Fibroblast of mammary gland (primary cell): ENCODE data around the gene PAFAH2.
A peak's percentile ranks its signal among the peaks of the same experiment; 100 is the strongest.

Experiments used
- DNase-seq: peaks from one replicate; pipeline ENCODE4 v3.0.0-alpha.2; 2010; ENCODE audit warnings: low read depth
- H3K4me3 ChIP-seq: 2 replicates; pipeline ENCODE4 v1.5.1; 2011; ENCODE audit warnings: low read depth, mild to moderate bottlenecking, low read length, moderate library complexity; ENCODE audit not compliant: control insufficient read depth
- TF ChIP-seq, protein P1 (sequence below): conservative IDR thresholded peaks from 2 replicates; pipeline ENCODE4 v1.5.1; 2011; ENCODE audit warnings: low read depth, low read length, inconsistent platforms; ENCODE audit not compliant: control insufficient read depth, insufficient read depth

The PAFAH2 gene

DNA sequence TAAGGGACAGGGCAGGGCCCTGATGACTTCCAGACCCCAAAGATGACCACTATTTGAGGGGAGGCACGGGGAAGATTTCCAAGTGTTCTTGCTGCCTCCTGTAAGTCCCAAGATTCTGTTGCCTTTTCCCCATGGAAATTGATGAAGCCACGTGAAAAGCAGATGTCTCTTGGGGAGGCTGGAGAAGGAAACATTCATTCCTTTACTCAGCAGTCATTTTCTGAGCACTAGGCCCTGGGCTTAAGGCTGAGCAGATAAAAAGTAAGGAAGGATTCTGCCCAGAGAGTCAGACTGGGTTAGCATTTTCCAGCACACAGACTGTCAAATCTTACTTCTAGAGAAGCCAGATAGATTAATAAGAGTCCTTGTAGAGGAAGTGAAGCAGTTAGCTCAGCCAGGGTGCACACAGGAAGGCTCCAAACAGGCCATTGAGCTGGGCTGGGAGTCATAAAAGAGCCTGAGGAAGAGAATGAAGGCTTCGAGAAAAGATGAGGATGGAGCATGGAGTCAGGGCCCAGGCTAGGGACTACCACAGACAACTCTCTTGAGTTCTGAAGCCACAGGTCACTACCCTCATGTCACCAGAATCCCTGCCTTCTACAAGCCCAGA, 33.9 kb upstream of the PAFAH2 start:
- TF ChIP-seq, protein P1, sequence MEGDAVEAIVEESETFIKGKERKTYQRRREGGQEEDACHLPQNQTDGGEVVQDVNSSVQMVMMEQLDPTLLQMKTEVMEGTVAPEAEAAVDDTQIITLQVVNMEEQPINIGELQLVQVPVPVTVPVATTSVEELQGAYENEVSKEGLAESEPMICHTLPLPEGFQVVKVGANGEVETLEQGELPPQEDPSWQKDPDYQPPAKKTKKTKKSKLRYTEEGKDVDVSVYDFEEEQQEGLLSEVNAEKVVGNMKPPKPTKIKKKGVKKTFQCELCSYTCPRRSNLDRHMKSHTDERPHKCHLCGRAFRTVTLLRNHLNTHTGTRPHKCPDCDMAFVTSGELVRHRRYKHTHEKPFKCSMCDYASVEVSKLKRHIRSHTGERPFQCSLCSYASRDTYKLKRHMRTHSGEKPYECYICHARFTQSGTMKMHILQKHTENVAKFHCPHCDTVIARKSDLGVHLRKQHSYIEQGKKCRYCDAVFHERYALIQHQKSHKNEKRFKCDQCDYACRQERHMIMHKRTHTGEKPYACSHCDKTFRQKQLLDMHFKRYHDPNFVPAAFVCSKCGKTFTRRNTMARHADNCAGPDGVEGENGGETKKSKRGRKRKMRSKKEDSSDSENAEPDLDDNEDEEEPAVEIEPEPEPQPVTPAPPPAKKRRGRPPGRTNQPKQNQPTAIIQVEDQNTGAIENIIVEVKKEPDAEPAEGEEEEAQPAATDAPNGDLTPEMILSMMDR, result no peak
- H3K4me3 ChIP-seq, result no peak overlapping the region
- DNase-seq, result peak; percentile 59

DNA sequence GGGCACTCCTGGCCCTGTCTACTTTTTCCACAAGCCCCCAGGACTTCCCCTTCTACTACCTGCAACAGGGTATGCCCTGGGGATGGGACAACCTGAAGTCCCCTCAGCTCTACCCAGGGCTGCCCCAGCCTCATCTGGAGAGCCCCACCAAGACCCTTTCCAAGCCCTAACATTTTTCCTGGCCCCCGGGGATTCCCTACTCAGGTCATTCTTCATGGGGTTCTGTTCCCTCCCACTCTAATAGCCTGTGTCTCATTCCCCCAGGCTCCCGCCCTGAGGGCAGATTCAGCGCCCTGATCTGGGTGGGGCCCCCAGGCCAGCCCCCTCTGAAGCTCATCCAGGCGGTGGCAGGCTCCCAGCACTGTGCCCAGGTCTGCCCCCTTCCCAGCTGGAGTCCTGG, 33.3 kb upstream of the PAFAH2 start:
- no peak for DNase-seq
- TF ChIP-seq, protein P1, result no peak
- H3K4me3 ChIP-seq, result no peak overlapping the region

DNA sequence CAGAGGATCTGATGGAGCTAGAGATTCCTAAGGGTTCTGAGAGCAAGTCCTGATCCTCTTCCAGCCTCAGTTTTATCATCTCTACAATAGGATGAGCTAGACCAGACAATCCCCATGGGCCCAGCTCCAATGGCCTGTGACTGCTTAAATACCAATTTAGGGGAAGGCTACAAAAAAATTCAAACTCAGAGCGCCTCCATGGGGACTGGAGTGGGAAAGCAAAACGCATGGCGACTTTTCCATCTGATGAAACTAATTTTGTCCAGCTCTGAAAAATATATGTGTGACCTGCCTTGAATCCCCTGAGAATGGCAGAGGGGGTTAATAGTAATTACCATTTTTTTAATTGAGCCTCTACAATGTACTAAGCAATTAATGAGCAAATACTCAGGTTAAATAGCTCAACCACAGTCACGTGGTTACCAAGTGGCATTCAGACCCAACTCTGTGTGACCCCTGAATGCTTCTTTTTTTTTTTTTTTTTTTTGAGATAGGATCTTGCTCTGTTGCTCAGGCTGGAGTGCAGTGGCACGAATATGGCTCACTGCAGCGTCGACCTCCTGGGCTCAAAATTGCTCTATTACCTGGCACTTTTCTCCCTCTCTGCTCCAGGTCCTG, 32.1 kb upstream of the PAFAH2 start:
- TF ChIP-seq, protein P1, result no peak
- no peak overlapping the region for H3K4me3 ChIP-seq
- DNase-seq, result no peak

DNA sequence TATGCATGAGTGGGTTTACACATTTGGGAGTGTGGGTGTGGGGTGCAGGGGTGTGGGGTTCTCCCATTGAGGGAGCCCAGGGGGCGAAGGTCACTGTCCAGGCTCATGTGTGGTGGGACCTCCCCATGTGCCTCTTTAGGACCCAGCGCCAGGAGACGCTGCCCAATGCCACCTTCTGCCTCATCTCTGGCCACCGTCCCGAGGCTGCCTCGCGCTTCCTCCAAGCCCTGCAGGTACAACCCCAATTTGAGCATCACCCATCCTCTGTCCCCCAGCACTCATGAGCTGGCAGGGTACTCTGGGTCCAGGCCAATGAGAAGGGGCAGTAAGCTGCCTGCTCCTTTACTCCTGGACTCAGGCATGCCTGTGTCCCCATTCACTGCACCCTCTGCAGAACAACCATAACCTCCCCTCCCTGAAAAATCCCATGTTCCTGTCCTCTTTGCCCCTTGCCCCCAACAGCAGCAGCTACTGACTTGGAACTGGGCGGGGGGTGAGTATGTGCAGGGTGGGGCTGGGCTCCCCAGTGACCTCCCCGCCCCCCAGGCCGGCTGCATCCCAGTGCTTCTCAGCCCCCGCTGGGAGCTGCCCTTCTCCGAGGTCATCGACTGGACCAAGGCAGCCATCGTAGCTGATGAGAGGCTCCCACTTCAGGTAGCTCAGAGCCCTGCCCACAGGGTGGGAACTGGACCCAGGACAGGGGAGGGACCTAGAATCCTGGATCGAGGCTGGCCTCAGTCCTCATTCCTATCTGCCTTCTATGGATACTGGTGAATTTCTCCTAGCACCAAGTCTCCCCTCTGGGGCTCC, 31.4 kb upstream of the PAFAH2 start:
- DNase-seq, result no peak
- TF ChIP-seq, protein P1, result no peak
- no peak overlapping the region for H3K4me3 ChIP-seq

DNA sequence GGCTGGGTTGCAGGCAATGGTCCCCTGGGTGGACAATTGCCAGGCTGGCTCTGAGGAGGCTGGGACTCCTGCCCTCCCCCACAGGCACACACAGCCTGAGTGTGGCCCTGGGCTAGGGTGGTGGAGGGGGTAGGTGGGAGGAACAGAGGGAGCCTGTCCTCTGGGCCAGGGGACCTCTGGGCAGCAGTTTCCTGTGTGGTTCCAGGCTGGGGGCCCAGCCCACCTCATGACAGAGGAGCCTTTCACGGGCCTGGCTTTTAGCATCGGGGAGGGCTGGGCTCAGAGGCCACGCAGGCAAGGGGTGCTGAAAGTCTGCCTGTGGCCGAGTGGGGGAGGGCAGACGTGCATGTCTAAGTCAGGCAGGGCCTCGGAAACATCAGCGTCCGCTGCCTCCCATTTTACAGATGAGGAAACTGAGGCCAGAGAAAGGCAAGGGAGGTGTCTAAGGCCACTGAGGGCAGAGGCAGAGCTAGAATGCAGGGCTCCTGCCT, 30.7 kb upstream of the PAFAH2 start:
- TF ChIP-seq, protein P1, result no peak
- no peak overlapping the region for H3K4me3 ChIP-seq

DNA sequence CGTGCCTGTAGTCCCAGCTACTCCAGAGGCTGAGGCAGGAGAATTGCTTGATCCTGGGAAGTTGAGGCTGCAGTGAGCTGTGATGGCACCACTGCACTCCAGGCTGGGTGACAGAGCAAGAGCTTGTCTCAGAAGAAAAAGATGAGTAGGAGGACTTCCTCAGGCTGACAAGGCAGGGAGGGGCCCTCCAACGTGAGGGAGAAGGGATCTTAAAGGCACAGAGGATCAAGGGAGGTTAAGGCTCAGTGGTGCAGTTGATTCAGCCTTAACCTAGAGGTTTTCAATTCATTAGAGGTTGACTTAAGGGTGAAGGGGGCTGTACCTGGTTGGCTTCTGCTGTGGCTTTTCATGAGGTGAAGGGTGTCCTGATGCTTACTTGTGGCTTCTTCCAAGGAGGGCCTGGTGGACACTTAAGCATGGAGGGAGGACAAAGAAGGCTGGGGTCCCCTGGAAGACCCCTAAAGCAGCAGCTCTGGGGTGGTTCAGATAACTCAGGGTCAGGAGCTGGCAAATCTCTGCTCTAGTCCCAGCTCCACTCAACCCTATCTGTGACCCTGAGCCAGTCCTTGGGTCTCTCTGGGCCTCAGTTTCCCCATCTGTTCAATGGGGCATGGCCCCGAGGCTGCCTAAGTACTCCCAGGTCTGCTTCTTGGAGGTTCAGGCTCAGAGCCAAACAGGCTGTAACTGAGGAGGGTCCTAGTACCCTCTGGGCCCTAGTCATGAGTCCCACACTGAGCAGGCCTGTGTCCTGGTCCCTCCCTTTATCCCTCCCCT, 30.0 kb upstream of the PAFAH2 start:
- TF ChIP-seq, protein P1, result no peak
- H3K4me3 ChIP-seq, result no peak overlapping the region
- peak; percentile 6 for DNase-seq

More for the DNA sequence above, 30.7 kb upstream of the PAFAH2 start:
- DNase-seq, result no peak
